Body of pancreas (tissue), 4 donors: ENCODE results near the gene L3MBTL2. TPM values are rescaled to one million over a fixed set of nuclear protein-coding genes. Genes with fewer than 3 reads are reported as not detected.

Experiments
- ATAC-seq: fragments of 150-250 bp; one replicate; pipeline ENCODE4 v1.9.1; 2016
- DNase-seq, 4 donors: peaks; one replicate each; pipeline ENCODE4 v3.0.0-alpha.2; 2019
- H3K27ac ChIP-seq, 4 donors: fragments of 200-600 bp; sonication (generic); 1 replicate in 3 of 4; 2 replicates in 1 of 4; pipeline versions ENCODE4 v1.5.1 to v1.6.1; 2016 to 2019; ENCODE audit warnings: mild to moderate bottlenecking in 1 of 4, mixed read lengths in 1 of 4, moderate library complexity in 1 of 4
- H3K27me3 ChIP-seq, 2 donors: fragments of 200-600 bp; sonication (generic); one replicate each; pipeline ENCODE4 v1.6.0; 2016; ENCODE audit warnings: mild to moderate bottlenecking in 1 of 2
- H3K36me3 ChIP-seq, 2 donors: fragments of 200-600 bp; sonication (generic); replicated peaks in 1 of 2; 2 replicates each; pipeline ENCODE4 v1.5.1; 2016; ENCODE audit warnings: low read depth in 2 of 2; ENCODE audit not compliant: insufficient read depth in 1 of 2
- H3K4me1 ChIP-seq: fragments of 200-600 bp; sonication (generic); one replicate; pipeline ENCODE4 v1.6.0; 2016
- H3K4me3 ChIP-seq, 2 donors: fragments of 200-600 bp; sonication (generic); 1 replicate in 1 of 2; 2 replicates in 1 of 2; pipeline ENCODE4 v1.5.1; 2016 to 2019
- H3K9me3 ChIP-seq, 3 donors: fragments of 200-600 bp; sonication (generic); 1 replicate in 2 of 3; 2 replicates in 1 of 3; pipeline ENCODE4 v1.5.1; 2016
- CTCF ChIP-seq, 7 experiments: fragments of 450-650 bp in 4 of 7; fragments of 200-600 bp in 3 of 7; sonication (generic) in 3 of 7; IDR thresholded peaks; one replicate each; pipeline ENCODE4 v1.5.1; 2016 to 2019; ENCODE audit warnings: antibody characterized with exemption in 7 of 7
- POLR2A ChIP-seq, 3 donors: fragments of 450-650 bp; IDR thresholded peaks; one replicate each; pipeline ENCODE4 v1.6.1; 2016; ENCODE audit warnings: antibody characterized with exemption in 3 of 3, mild to moderate bottlenecking in 2 of 3
- WGBS, 2 donors: methylation state at CpG; one replicate each; pipeline ENCODE4 v1.1.5; 2017; 5-methylcytosine and 5-hydroxymethylcytosine counted together
- intact Hi-C: fragments of 100-400 bp; cut with DNase I; formaldehyde crosslinking; loops from one replicate; pipeline ENCODE4 v1.15.1; 2023
- total RNA-seq, 2 donors: library from RNA; depleted of rRNA; stranded (reverse); fragments of >200 nt; gene quantifications; one replicate each; pipeline ENCODE4 v1.1.0, GENCODE V29; 2016

The L3MBTL2 gene
- total RNA-seq, 2 donors from 2014 or later: 5.7 to 21.1 TPM

- no peak overlapping the region for H3K4me3 ChIP-seq
- no peak for DNase-seq
- TF ChIP-seq POLR2A (IDR thresholded peaks at IDR 0.05) (no peak), CTCF (IDR thresholded peaks at IDR 0.05) (no peak)
- ATAC-seq: no peak
- no peak overlapping the region for H3K27ac ChIP-seq
- no peaks in the 10 kb centered on the region for H3K4me1 ChIP-seq
- intact Hi-C loops: no loop called here
- 80 to 89% methylated on average over 3 to 15 of the region's 15 CpGs for WGBS, 2 donors
- peaks cover 0 to 48% of the 10 kb centered on the region in 2 donors for H3K36me3 ChIP-seq
- no peaks in the 10 kb centered on the region for H3K27me3 ChIP-seq
- no peaks in the 10 kb centered on the region for H3K9me3 ChIP-seq
These were observed 43.2 kb downstream of the L3MBTL2 start for GRCh38 chr22:41248314-41248713.

- Histone ChIP-seq H3K4me1 (no peaks in the 10 kb centered on the region), H3K27ac (no peak overlapping the region), H3K4me3 (no peak overlapping the region), H3K9me3 (no peaks in the 10 kb centered on the region), H3K27me3 (no peaks in the 10 kb centered on the region), H3K36me3 (peaks cover 0 to 48% of the 10 kb centered on the region in 2 donors)
- 96% methylated on average over 8 of the region's 10 CpGs; no CpG with 5 or more reads in 1 of the 2 donors for WGBS, 2 donors
- no peak for TF ChIP-seq CTCF (IDR thresholded peaks at IDR 0.05)
- TF ChIP-seq POLR2A (IDR thresholded peaks at IDR 0.05): no peak
- intact Hi-C loops: no loop called here
- no peak for ATAC-seq
- DNase-seq: no peak
These were observed 43.6 kb downstream of the L3MBTL2 start for GRCh38 chr22:41248758-41249157.

GRCh38 chr22:41249442-41249841 lies 44.3 kb downstream of the L3MBTL2 start:
- TF ChIP-seq POLR2A (IDR thresholded peaks at IDR 0.05): no peak
- no peak for TF ChIP-seq CTCF (IDR thresholded peaks at IDR 0.05)
- H3K9me3 ChIP-seq: no peaks in the 10 kb centered on the region
- no peak for ATAC-seq
- H3K4me3 ChIP-seq: no peak overlapping the region
- H3K4me1 ChIP-seq: no peaks in the 10 kb centered on the region
- intact Hi-C loops: no loop called here
- no peak overlapping the region for H3K27ac ChIP-seq
- DNase-seq: no peak
- WGBS, 2 donors: 87 to 90% methylated on average over 2 to 14 of the region's 14 CpGs
- H3K27me3 ChIP-seq: no peaks in the 10 kb centered on the region
- peaks cover 0 to 48% of the 10 kb centered on the region in 2 donors for H3K36me3 ChIP-seq

- no peak for TF ChIP-seq CTCF (IDR thresholded peaks at IDR 0.05)
- no peak for TF ChIP-seq POLR2A (IDR thresholded peaks at IDR 0.05)
- intact Hi-C loops: no loop called here
- H3K4me3 ChIP-seq: no peak overlapping the region
- 95 to 98% methylated on average over 9 to 12 of the region's 12 CpGs for WGBS, 2 donors
- H3K27ac ChIP-seq: no peak overlapping the region
- ATAC-seq (no peak), DNase-seq (no peak)
- H3K9me3 ChIP-seq: no peaks in the 10 kb centered on the region
- H3K4me1 ChIP-seq: no peaks in the 10 kb centered on the region
- peaks cover 0 to 48% of the 10 kb centered on the region in 2 donors for H3K36me3 ChIP-seq
- H3K27me3 ChIP-seq: no peaks in the 10 kb centered on the region
These were observed 45.0 kb downstream of the L3MBTL2 start for GRCh38 chr22:41250127-41250526.

GRCh38 chr22:41252365-41252764 lies 47.3 kb downstream of the L3MBTL2 start:
- 90 to 92% methylated on average over 8 of the region's 8 CpGs for WGBS, 2 donors
- H3K36me3 ChIP-seq: peaks cover 0 to 53% of the 10 kb centered on the region in 2 donors
- no peak for DNase-seq

More at GRCh38 chr22:41252365-41252764, 47.3 kb downstream of the L3MBTL2 start:
- no peak overlapping the region for H3K4me3 ChIP-seq
- TF ChIP-seq POLR2A (IDR thresholded peaks at IDR 0.05) (no peak), CTCF (IDR thresholded peaks at IDR 0.05) (no peak)
- no peaks in the 10 kb centered on the region for H3K9me3 ChIP-seq
- intact Hi-C loops: no loop called here
- H3K27ac ChIP-seq: no peak overlapping the region
- H3K4me1 ChIP-seq: no peaks in the 10 kb centered on the region
- ATAC-seq: no peak
- no peaks in the 10 kb centered on the region for H3K27me3 ChIP-seq
